Activated T-cell treated with anti-CD3 and anti-CD28 coated beads, Interleukin-2, amount 50 U/mL, for 24 hours (primary cell): Measurements from ENCODE around the gene ATF7IP2.

Experiments
- DNase-seq: peaks from one replicate; pipeline ENCODE4 v3.0.0-alpha.2; 2020
- H3K27ac Mint-ChIP-seq: 2 replicates; pipeline ENCODE4 v1.8.0; 2020; ENCODE audit warnings: mild to moderate bottlenecking, mixed read lengths
- H3K27me3 Mint-ChIP-seq: 2 replicates; pipeline ENCODE4 v1.8.0; 2020; ENCODE audit warnings: mixed read lengths
- H3K36me3 Mint-ChIP-seq: 2 replicates; pipeline ENCODE4 v1.8.0; 2020; ENCODE audit warnings: low read depth, mixed read lengths
- H3K4me1 Mint-ChIP-seq: 2 replicates; pipeline ENCODE4 v1.8.0; 2020; ENCODE audit warnings: low read depth, mixed read lengths
- H3K4me3 Mint-ChIP-seq: 2 replicates; pipeline ENCODE4 v1.8.0; 2020; ENCODE audit warnings: mild to moderate bottlenecking, moderate library complexity, mixed read lengths
- H3K9me3 Mint-ChIP-seq: 2 replicates; pipeline ENCODE4 v1.8.0; 2020; ENCODE audit warnings: mixed read lengths

ATF7IP2 gene

DNA sequence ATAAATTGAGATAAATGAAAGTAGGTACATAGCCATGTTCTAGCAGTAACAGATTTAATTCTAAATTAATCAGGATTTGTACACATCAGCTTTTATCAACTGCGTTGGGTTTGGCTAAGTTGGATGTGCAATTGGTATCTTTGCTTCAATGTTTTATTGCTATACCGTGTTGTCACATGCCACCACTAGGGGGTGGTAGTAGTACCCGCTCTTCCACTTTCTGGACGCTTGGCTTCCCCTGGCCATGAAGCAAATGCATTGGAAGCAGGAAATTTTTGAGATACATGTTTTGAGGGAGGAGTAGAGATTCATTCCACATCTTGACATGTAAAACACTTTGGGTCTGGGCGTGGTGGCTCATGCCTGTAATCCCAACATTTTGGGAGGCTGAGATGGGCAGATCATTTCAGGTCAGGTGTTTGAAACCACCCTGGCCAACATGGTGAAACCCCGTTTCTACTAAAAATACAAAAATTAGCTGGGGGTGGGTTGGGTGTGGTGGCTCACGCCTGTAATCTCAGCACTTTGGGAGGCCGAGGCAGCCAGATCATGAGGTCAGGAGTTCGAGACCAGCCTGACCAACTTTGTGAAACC lies 135.9 kb downstream of the ATF7IP2 start:
- peak; percentile 33 for DNase-seq

DNA sequence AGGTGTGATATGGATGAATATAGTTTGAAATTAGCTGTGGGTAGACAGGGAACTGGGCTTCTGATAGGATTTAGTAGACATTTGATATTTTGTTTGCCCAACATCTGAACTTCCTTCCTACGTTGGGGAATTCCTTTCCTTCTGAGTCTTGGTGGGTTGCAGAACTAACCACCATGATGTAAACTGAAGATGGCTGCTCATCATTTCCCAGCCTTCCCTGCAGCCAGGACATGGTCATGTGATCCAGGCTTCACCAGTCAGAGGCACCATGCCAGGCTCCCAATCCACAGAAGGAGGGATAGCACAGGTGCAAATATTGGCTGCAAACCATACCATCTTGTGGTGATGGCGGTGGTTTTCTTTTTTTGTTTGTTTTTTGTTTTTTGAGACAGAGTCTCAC lies 137.1 kb downstream of the ATF7IP2 start:
- Mint-ChIP-seq H3K36me3 (no peaks in the 10 kb centered on the region), H3K27ac (no peak overlapping the region), H3K4me1 (peaks cover 2% of the 10 kb centered on the region)

More for the DNA sequence above, 135.9 kb downstream of the ATF7IP2 start:
- no peaks in the 10 kb centered on the region for H3K36me3 Mint-ChIP-seq
- H3K9me3 Mint-ChIP-seq: no peaks in the 10 kb centered on the region
- peaks cover 2% of the 10 kb centered on the region for H3K4me1 Mint-ChIP-seq
- H3K27me3 Mint-ChIP-seq: peaks cover 17% of the 10 kb centered on the region
- no peak overlapping the region for H3K4me3 Mint-ChIP-seq
- no peak overlapping the region for H3K27ac Mint-ChIP-seq

DNA sequence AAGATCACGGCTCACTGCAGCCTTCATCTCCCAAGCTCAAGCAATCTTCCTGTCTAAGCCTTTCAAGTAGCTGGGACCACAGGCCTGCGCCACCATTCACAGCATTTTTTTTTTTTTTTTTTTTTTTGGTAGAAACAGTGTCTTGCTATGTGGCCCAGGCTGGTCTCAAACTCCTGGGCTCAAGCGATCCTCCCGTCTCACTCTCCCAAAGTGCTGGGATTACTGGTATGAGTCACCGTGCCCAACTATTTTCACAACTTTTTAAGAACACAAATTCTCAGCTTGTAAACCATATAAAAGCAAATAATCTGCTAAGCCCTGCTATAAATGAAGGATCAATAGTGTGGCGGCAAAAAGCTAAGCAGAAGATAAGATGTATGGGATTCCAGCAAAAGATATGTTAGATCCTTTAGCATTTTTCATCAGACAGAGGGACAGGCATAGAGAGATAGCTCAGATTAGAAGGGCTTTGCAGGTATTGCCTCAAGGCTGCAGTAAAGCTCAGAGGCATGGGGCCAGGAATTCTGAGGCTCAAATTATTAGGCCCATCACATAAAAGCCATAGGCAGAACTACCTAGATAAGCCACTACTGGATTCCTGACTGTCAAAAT lies 139.5 kb downstream of the ATF7IP2 start:
- H3K27ac Mint-ChIP-seq: no peak overlapping the region
- no peaks in the 10 kb centered on the region for H3K9me3 Mint-ChIP-seq
- H3K27me3 Mint-ChIP-seq: peaks cover 12% of the 10 kb centered on the region
- DNase-seq: no peak
- peaks cover 2% of the 10 kb centered on the region for H3K4me1 Mint-ChIP-seq
- no peaks in the 10 kb centered on the region for H3K36me3 Mint-ChIP-seq
- no peak overlapping the region for H3K4me3 Mint-ChIP-seq

More for the DNA sequence above, 137.1 kb downstream of the ATF7IP2 start:
- DNase-seq: no peak
- Mint-ChIP-seq H3K27me3 (peaks cover 17% of the 10 kb centered on the region), H3K9me3 (no peaks in the 10 kb centered on the region), H3K4me3 (no peak overlapping the region)

DNA sequence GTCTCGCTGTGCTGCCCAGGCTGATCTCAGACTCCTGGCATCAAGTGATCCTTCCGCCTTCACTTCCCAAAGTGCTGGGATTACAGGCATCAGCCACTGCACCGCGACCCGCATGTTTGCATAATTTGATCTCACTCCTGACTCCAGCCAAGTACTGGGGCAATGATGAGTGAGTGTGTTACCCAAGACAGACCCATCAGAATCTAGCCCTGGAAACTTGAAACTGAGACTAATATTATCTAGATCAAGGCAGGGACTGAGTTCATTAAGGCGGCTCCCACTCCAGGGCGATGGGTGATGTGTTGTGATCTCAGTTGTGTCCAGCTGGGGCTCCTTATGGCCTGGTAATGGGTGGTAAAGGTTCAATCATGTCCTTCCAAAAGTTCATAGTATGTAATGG lies 141.1 kb downstream of the ATF7IP2 start:
- H3K4me1 Mint-ChIP-seq: no peaks in the 10 kb centered on the region
- no peaks in the 10 kb centered on the region for H3K9me3 Mint-ChIP-seq
- no peak overlapping the region for H3K27ac Mint-ChIP-seq

DNA sequence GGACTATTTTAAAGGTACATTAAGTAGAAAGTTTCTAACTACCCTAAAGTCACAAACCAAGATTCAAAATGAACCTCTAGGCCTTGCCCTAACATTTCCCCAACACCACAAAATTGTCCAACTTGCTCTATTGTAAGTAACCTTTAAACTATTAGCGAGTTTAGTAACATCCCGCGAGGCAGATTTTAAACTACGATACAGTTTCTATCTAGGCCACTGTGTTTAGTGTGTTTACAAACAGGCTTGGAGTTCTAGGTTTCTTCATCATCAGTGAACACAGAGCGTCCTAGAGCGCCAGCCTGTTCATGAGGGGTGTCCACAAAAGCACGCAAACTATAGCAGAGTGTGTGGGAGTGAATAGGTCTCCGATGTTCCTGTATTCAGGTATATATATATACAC lies 142.8 kb downstream of the ATF7IP2 start:
- DNase-seq: no peak
- no peak overlapping the region for H3K27ac Mint-ChIP-seq
- H3K36me3 Mint-ChIP-seq: no peaks in the 10 kb centered on the region
- no peaks in the 10 kb centered on the region for H3K4me1 Mint-ChIP-seq
- no peak overlapping the region for H3K4me3 Mint-ChIP-seq
- no peaks in the 10 kb centered on the region for H3K27me3 Mint-ChIP-seq
- H3K9me3 Mint-ChIP-seq: no peaks in the 10 kb centered on the region

More for the DNA sequence above, 141.1 kb downstream of the ATF7IP2 start:
- no peak for DNase-seq
- Mint-ChIP-seq H3K27me3 (no peaks in the 10 kb centered on the region), H3K36me3 (no peaks in the 10 kb centered on the region), H3K4me3 (no peak overlapping the region)

DNA sequence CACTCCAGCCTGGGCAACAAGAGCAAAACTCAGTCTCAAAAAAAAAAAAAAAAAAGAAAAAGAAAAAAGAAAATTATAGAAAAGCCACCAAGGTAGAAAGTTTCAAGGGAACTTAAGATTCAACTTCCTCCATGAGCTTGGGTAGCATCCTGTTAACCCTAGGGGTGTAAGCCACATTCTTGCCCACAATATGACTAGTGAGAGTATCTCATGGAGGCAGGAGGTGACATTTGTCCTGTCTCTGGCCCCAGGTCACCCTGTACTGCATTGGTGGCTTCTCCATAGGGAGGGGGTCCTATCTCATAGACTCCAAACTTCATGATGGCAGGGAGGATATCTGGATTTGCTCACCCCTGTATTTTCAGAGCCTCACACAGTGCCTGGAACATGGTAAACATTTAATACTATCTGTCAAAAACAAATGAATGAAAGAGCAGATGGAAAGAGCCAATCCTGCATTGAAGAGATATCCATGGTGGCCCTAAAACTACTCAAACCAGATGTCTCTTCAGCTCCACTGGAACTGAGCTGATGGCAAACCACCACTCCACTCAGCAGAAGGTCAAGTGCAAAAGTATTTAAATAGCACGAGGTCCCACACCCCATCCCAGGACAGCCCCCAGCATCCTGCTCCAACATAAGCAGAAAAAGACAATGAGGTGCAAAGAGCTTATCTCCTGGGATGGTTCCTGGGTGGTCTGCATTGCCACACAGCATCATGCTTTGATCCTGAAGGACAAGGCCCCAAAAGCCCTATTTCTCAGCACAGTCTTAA lies 144.2 kb downstream of the ATF7IP2 start:
- Mint-ChIP-seq H3K36me3 (no peaks in the 10 kb centered on the region), H3K4me1 (no peaks in the 10 kb centered on the region), H3K27me3 (no peaks in the 10 kb centered on the region), H3K4me3 (no peak overlapping the region), H3K9me3 (no peaks in the 10 kb centered on the region), H3K27ac (no peak overlapping the region)
- DNase-seq: no peak

DNA sequence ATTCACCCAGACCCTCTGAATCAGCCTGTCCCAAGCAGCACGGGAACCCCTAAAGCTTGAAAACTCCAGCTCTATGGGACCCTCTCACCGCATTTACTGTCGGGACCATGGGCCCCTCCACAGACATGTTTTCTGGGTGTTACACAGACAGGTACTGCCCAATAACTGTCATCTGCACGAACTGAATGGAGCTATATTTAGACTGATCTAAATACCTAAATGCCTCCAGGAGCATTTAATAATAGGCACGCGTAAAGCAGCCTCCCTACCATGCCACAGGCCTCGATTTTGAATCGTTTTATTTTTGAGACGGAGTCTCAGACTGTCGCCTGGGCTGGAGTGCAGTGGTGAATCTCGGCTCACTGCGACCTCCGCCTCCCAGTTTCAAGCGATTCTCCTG lies 144.8 kb downstream of the ATF7IP2 start:
- H3K27me3 Mint-ChIP-seq: no peaks in the 10 kb centered on the region
- DNase-seq: no peak
- H3K4me1 Mint-ChIP-seq: no peaks in the 10 kb centered on the region
- no peak overlapping the region for H3K4me3 Mint-ChIP-seq
- no peaks in the 10 kb centered on the region for H3K36me3 Mint-ChIP-seq
- no peak overlapping the region for H3K27ac Mint-ChIP-seq
- no peaks in the 10 kb centered on the region for H3K9me3 Mint-ChIP-seq

DNA sequence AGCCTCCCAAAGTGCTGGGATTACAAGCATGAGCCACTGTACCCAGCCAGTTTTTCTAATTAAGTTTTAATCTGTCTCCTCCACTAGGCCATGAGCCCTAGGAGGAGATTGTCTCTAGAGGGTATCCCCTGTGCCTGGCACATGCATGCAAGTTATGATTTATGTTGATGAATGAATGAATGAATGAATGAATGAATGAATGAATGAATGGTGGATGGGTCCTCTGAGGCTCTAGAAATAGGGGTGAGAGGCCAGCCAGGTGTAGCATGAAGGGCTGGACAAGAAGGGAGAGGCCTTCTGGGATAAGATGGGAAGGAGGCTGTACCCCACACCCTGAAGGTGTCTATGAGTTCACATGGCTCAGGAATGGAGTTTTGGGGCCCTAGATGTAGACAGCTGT lies 145.7 kb downstream of the ATF7IP2 start:
- H3K36me3 Mint-ChIP-seq: no peaks in the 10 kb centered on the region
- H3K27me3 Mint-ChIP-seq: no peaks in the 10 kb centered on the region
- no peaks in the 10 kb centered on the region for H3K9me3 Mint-ChIP-seq
- no peak overlapping the region for H3K27ac Mint-ChIP-seq
- DNase-seq: no peak
- H3K4me1 Mint-ChIP-seq: no peaks in the 10 kb centered on the region
- H3K4me3 Mint-ChIP-seq: no peak overlapping the region
